Measurements from ENCODE around the gene SALL4. TPM values are rescaled to one million over a fixed set of nuclear protein-coding genes. Genes with fewer than 3 reads are reported as not detected.
"Not testable (repeated sequence)": the region's sequence is repeated elsewhere in the genome, so short reads cannot be mapped to it uniquely, and the experiment has no call there.

Gene SALL4
- total and polyA plus RNA-seq, 2 of the 8 experiments (the other 6 are each of a cell fraction or from before 2014, with no cell fraction given), result 108 to 235 TPM

DNA sequence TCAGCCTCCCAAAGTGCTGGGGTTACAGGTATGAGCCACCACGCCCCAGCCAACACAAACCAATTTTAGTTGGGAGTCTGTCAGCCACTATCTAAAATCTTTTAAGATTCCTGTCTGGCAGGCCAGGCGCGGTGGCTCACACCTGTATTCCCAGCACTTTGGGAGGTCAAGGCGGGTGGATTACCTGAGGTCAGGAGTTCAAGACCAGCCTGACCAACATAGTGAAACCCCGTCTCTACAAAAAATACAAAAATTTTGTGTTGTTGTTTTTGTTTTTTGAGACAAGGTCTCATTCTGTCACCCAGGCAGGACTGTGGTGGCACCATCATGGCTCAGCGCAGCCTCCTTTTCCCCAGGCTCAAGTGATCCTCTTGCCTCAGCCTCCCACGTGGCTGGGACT lies 62.0 kb downstream of the SALL4 start:
- DNase-seq (ENCODE audit: low read depth in 1 of 2, low spot score in 2 of 2); H3K23me2 ChIP-seq (ENCODE audit: low read depth, low read length); H4K5ac ChIP-seq (ENCODE audit: insufficient read length, low read depth, low read length); H2BK15ac ChIP-seq (ENCODE audit: low read length); H3K4me3 ChIP-seq (ENCODE audit: extremely low read depth in 1 of 4, insufficient read depth in 2 of 4, low read depth in 3 of 4, low read length in 4 of 4); H2BK120ac ChIP-seq (replicated peaks; ENCODE audit: low read depth, low read length); H3K9ac ChIP-seq (replicated peaks in 1 of 4; ENCODE audit: extremely low read depth in 1 of 4, low read depth in 3 of 4, low read length in 3 of 4); H4K8ac ChIP-seq (ENCODE audit: extremely low read depth, insufficient read depth, low read length); H3K36me3 ChIP-seq (ENCODE audit: control insufficient read depth in 2 of 4, insufficient read depth in 4 of 4, low read length in 3 of 4); H2BK12ac ChIP-seq (ENCODE audit: low read depth, low read length); H4K91ac ChIP-seq (replicated peaks; ENCODE audit: insufficient read length, low read length); H3K56ac ChIP-seq (replicated peaks; ENCODE audit: insufficient read length, low read depth, low read length); H2BK5ac ChIP-seq (ENCODE audit: low read depth, low read length); H3K18ac ChIP-seq (ENCODE audit: extremely low read depth, low read length); H3K4me1 ChIP-seq (replicated peaks in 1 of 4; ENCODE audit: control insufficient read depth in 3 of 4, insufficient read depth in 4 of 4, low read length in 3 of 4); H3K79me1 ChIP-seq (ENCODE audit: low read depth, low read length); H3K9me3 ChIP-seq (ENCODE audit: insufficient read depth in 2 of 2, low read depth in 1 of 2, low read length in 1 of 2); H4K20me1 ChIP-seq (replicated peaks in 1 of 2; ENCODE audit: control insufficient read depth in 1 of 2, insufficient read depth in 2 of 2, low read length in 2 of 2); H3K14ac ChIP-seq (ENCODE audit: insufficient read length); H2AFZ ChIP-seq (ENCODE audit: low read length); H2BK20ac ChIP-seq (ENCODE audit: low read length); H3K4me2 ChIP-seq (ENCODE audit: insufficient read depth in 1 of 2, low read depth in 2 of 2, low read length in 2 of 2); H3K27me3 ChIP-seq (replicated peaks in 1 of 4; ENCODE audit: control insufficient read depth in 3 of 4, extremely low read depth in 1 of 4, insufficient read depth in 3 of 4, low read length in 3 of 4); FAIRE-seq; H3K23ac ChIP-seq (ENCODE audit: insufficient read length); H3K4ac ChIP-seq (replicated peaks; ENCODE audit: insufficient read length, low read depth, low read length); H3K27ac ChIP-seq (ENCODE audit: low read depth, low read length); H3K79me2 ChIP-seq (ENCODE audit: control insufficient read depth in 1 of 2, insufficient read depth in 2 of 2, low read length in 2 of 2); H2AK5ac ChIP-seq (ENCODE audit: low read depth, low read length): not testable (repeated sequence)
- CTCF ChIA-PET (ENCODE audit: partially characterized antibody), result interaction anchor here (0.5 kb wide), 1 partner anchor 116 kb away, joined by 5 read pairs; no protein-coding TSS in a partner anchor
- 93% methylated on average over 6 of the region's 7 CpGs; no CpG with 5 or more reads in 1 of the 2 experiments for WGBS, 2 experiments (ENCODE audit: extremely low coverage in 1 of 2, insufficient coverage in 1 of 2, insufficient read length in 1 of 2, insufficient replicate concordance in 2 of 2, low coverage in 1 of 2, low lambda C conversion rate in 2 of 2, missing lambda C conversion rate in 1 of 2)
- POLR2A ChIA-PET (ENCODE audit: partially characterized antibody), result interaction anchor here (1.4 kb wide), 1 partner anchor 10 kb away, joined by 4 read pairs; no protein-coding TSS in a partner anchor
